Measurements from ENCODE around the gene CCDC106. TPM values are rescaled to one million over a fixed set of nuclear protein-coding genes. Genes with fewer than 3 reads are reported as not detected.

The CCDC106 gene
- total RNA-seq, 1 donor from 2014 or later, result 11.6 TPM

GRCh38 chr19:55616395-55616875 is 31.6 kb upstream of the CCDC106 start:
- no peaks in the 10 kb centered on the region for H3K9me3 ChIP-seq
- H3K4me3 ChIP-seq, result no peak overlapping the region
- TF ChIP-seq CTCF (IDR thresholded peaks at IDR 0.05), result no peak
- no peak for ATAC-seq
- no peaks in the 10 kb centered on the region for H3K27me3 ChIP-seq (ENCODE audit: low read depth)
- intact Hi-C loops (cut with DNase I), result no loop called here
- H3K4me1 ChIP-seq, result peaks cover 34% of the 10 kb centered on the region
- DNase-seq, result no peak
- peaks cover 33% of the 10 kb centered on the region for H3K36me3 ChIP-seq
- no peak overlapping the region for H3K27ac ChIP-seq

- ATAC-seq (no peak), DNase-seq (no peak)
- no peaks in the 10 kb centered on the region for H3K27me3 ChIP-seq (ENCODE audit: low read depth)
- H3K27ac ChIP-seq, result no peak overlapping the region
- H3K4me1 ChIP-seq, result peaks cover 29% of the 10 kb centered on the region
- TF ChIP-seq CTCF (IDR thresholded peaks at IDR 0.05), result no peak
- no peak overlapping the region for H3K4me3 ChIP-seq
- H3K9me3 ChIP-seq, result no peaks in the 10 kb centered on the region
- peaks cover 41% of the 10 kb centered on the region for H3K36me3 ChIP-seq
- intact Hi-C loops (cut with DNase I), result no loop called here
Observed at GRCh38 chr19:55617426-55617825, 30.6 kb upstream of the CCDC106 start.

- intact Hi-C loops (cut with DNase I), result no loop called here
- H3K36me3 ChIP-seq, result peaks cover 43% of the 10 kb centered on the region
- no peak for TF ChIP-seq CTCF (IDR thresholded peaks at IDR 0.05)
- H3K4me3 ChIP-seq, result no peak overlapping the region
- no peaks in the 10 kb centered on the region for H3K9me3 ChIP-seq
- no peaks in the 10 kb centered on the region for H3K27me3 ChIP-seq (ENCODE audit: low read depth)
- DNase-seq, result no peak
- peak overlapping the region; percentile 56 for H3K27ac ChIP-seq
- peaks cover 27% of the 10 kb centered on the region for H3K4me1 ChIP-seq
- ATAC-seq, result no peak
Observed at GRCh38 chr19:55618426-55618825, 29.6 kb upstream of the CCDC106 start.

- Histone ChIP-seq H3K9me3 (no peaks in the 10 kb centered on the region), H3K4me1 (peaks cover 32% of the 10 kb centered on the region), H3K4me3 (no peak overlapping the region), H3K27me3 (ENCODE audit: low read depth) (no peaks in the 10 kb centered on the region), H3K36me3 (peaks cover 43% of the 10 kb centered on the region), H3K27ac (no peak overlapping the region)
- ATAC-seq, result no peak
- TF ChIP-seq CTCF (IDR thresholded peaks at IDR 0.05), result no peak
- DNase-seq, result no peak
- intact Hi-C loops (cut with DNase I), result no loop called here
Observed at GRCh38 chr19:55619286-55619685, 28.7 kb upstream of the CCDC106 start.

GRCh38 chr19:55620410-55621204 is 27.4 kb upstream of the CCDC106 start:
- no peak for TF ChIP-seq CTCF (IDR thresholded peaks at IDR 0.05)
- Histone ChIP-seq H3K36me3 (peaks cover 34% of the 10 kb centered on the region), H3K9me3 (no peaks in the 10 kb centered on the region), H3K4me3 (no peak overlapping the region), H3K4me1 (peaks cover 41% of the 10 kb centered on the region), H3K27me3 (ENCODE audit: low read depth) (no peaks in the 10 kb centered on the region), H3K27ac (no peak overlapping the region)
- DNase-seq, result no peak
- intact Hi-C loops (cut with DNase I), result no loop called here
- no peak for ATAC-seq
